SJCRH30 (cell line): ENCODE measurements around the gene ROCK2. TPM values are rescaled to one million over a fixed set of nuclear protein-coding genes. Genes with fewer than 3 reads are reported as not detected.

ENCODE experiments used
- DNase-seq, 2 experiments: peaks; one replicate each; pipeline ENCODE4 v3.0.0-alpha.2; 2015 to 2020
- H3K27ac ChIP-seq: fragments of 250-450 bp; sonication (Bioruptor Pico); 2 replicates; pipeline ENCODE4 v1.5.1; 2020; ENCODE audit warnings: mild to moderate bottlenecking, moderate library complexity
- H3K27me3 ChIP-seq: fragments of 250-450 bp; sonication (Bioruptor Pico); 2 replicates; pipeline ENCODE4 v1.5.1; 2020; ENCODE audit warnings: mild to moderate bottlenecking, moderate library complexity
- H3K36me3 ChIP-seq: fragments of 250-450 bp; sonication (Bioruptor Pico); 2 replicates; pipeline ENCODE4 v1.5.1; 2020; ENCODE audit warnings: mild to moderate bottlenecking, moderate library complexity
- H3K4me1 ChIP-seq: fragments of 250-450 bp; sonication (Bioruptor Pico); 2 replicates; pipeline ENCODE4 v1.5.1; 2020; ENCODE audit warnings: mild to moderate bottlenecking, moderate library complexity
- H3K4me3 ChIP-seq: fragments of 250-450 bp; sonication (Bioruptor Pico); 2 replicates; pipeline ENCODE4 v1.5.1; 2020; ENCODE audit warnings: mild to moderate bottlenecking, moderate library complexity
- H3K9me3 ChIP-seq: fragments of 250-450 bp; sonication (Bioruptor Pico); replicated peaks from 2 replicates; pipeline ENCODE4 v1.5.1; 2020; ENCODE audit warnings: mild to moderate bottlenecking, moderate library complexity
- total RNA-seq: library from RNA; depleted of rRNA; stranded (reverse); fragments of >200 nt; shearing (Covaris generic); gene quantifications from 2 replicates; pipeline ENCODE4 v1.2.3, GENCODE V29; 2014

Gene ROCK2
- total RNA-seq, 1 experiment from 2014 or later: 61.2 TPM

GRCh38 chr2:11298592-11298991, 45.8 kb downstream of the ROCK2 start:
- no peak for DNase-seq
- Histone ChIP-seq H3K27me3 (no peaks in the 10 kb centered on the region), H3K4me1 (no peaks in the 10 kb centered on the region), H3K9me3 (no peaks in the 10 kb centered on the region), H3K36me3 (no peaks in the 10 kb centered on the region), H3K27ac (no peak overlapping the region), H3K4me3 (no peak overlapping the region)

- Histone ChIP-seq H3K4me1 (no peaks in the 10 kb centered on the region), H3K4me3 (no peak overlapping the region), H3K36me3 (no peaks in the 10 kb centered on the region), H3K27me3 (no peaks in the 10 kb centered on the region), H3K9me3 (no peaks in the 10 kb centered on the region), H3K27ac (no peak overlapping the region)
- DNase-seq: no peak
Observed at GRCh38 chr2:11296401-11296800, 48.0 kb downstream of the ROCK2 start.

- no peak for DNase-seq
- no peaks in the 10 kb centered on the region for H3K36me3 ChIP-seq
- H3K27me3 ChIP-seq: no peaks in the 10 kb centered on the region
- no peaks in the 10 kb centered on the region for H3K9me3 ChIP-seq
- no peak overlapping the region for H3K27ac ChIP-seq
- no peak overlapping the region for H3K4me3 ChIP-seq
- H3K4me1 ChIP-seq: no peaks in the 10 kb centered on the region
Observed at GRCh38 chr2:11292464-11293255, 51.8 kb downstream of the ROCK2 start.

DNA sequence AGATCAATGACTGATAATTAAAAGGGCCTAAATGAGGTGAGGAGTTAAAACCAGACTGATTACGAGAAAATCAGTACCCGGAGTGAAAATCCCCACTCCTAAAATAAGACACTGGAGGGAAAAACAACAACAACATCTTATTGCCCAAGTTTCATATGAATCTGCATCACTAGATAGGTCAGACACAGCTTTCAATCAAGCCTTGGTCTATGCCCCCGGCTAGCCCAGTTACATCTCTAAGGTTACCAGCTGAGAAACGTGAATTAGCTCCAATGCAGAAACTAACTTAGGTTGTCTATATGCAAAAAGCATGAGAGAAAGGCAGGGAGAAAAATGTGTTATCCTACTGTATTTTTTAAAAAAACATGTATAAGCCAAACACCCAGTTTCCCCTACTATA, 53.7 kb downstream of the ROCK2 start:
- Histone ChIP-seq H3K27me3 (no peaks in the 10 kb centered on the region), H3K36me3 (peaks cover 8% of the 10 kb centered on the region; the same call in 1 of the 2 replicates), H3K4me1 (no peaks in the 10 kb centered on the region), H3K27ac (no peak overlapping the region), H3K9me3 (no peaks in the 10 kb centered on the region), H3K4me3 (no peak overlapping the region)
- DNase-seq: no peak

DNA sequence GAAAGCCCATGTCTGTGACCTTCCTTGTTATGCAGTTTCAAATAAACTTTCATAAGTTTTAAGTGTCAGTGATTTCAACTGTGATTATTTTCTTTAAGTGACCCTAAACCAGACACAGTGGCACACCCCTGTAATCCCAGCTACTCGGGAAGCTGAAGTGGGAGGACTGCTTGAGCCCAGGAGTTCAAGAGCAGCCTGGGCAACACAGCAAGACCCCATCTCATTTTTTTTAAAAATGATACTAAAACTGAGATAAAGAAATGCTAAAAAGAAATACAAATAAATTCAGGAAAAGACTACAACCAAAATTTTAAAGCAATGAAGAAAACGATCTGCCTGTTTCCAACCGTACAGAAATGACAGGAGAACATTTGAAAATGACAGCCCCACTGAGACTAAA, 54.2 kb downstream of the ROCK2 start:
- H3K4me3 ChIP-seq: no peak overlapping the region
- H3K9me3 ChIP-seq: no peaks in the 10 kb centered on the region
- no peak overlapping the region for H3K27ac ChIP-seq
- no peaks in the 10 kb centered on the region for H3K4me1 ChIP-seq
- no peaks in the 10 kb centered on the region for H3K27me3 ChIP-seq
- DNase-seq: no peak
- H3K36me3 ChIP-seq: peaks cover 12% of the 10 kb centered on the region; the same call in 1 of the 2 replicates

DNA sequence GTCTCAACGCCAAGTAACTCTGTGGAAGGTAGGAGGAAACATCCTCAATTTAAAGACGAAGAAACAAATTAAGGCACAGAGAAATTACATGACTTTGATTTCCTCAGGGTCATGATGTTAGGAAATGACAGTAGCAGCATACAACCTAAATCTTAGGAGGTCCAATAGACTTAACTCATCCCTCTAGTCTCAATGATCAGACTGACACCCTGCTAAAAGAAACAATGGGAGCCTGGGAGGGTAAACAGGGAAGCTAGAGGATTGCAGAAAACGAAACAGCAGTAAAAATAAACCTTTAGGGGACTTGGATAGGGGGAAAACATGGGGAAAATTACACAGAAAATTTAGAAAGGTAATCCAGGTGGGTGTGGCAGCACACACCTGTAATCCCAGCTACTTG, 56.0 kb downstream of the ROCK2 start:
- no peaks in the 10 kb centered on the region for H3K27me3 ChIP-seq
- no peaks in the 10 kb centered on the region for H3K9me3 ChIP-seq
- no peak overlapping the region for H3K27ac ChIP-seq
- no peak for DNase-seq
- H3K36me3 ChIP-seq: peaks cover 29% of the 10 kb centered on the region
- no peak overlapping the region for H3K4me3 ChIP-seq
- no peaks in the 10 kb centered on the region for H3K4me1 ChIP-seq

DNA sequence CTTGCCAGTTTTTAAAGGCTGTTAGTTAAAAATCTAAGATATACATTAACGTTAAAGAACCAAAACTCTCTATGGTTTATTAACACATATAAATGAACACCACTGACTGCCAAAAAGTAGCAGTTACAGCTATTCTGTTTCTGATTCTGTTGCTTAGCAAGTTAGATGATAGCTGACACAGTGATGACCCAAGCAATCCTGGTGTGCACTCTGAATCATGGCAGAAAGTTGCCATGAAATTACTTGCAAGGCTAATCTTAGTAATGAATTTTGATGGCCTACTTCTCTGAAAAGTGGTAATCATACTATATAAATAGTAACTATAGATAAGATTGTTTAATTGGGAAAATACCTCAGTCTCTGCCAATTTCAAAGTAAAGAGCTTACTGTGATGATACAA, 57.7 kb downstream of the ROCK2 start:
- DNase-seq: no peak
- H3K27ac ChIP-seq: no peak overlapping the region
- H3K36me3 ChIP-seq: peaks cover 29% of the 10 kb centered on the region
- H3K9me3 ChIP-seq: no peaks in the 10 kb centered on the region
- no peak overlapping the region for H3K4me3 ChIP-seq
- no peaks in the 10 kb centered on the region for H3K27me3 ChIP-seq
- H3K4me1 ChIP-seq: no peaks in the 10 kb centered on the region

GRCh38 chr2:11286323-11286722, 58.1 kb downstream of the ROCK2 start:
- peaks cover 29% of the 10 kb centered on the region for H3K36me3 ChIP-seq
- H3K9me3 ChIP-seq: no peaks in the 10 kb centered on the region
- no peak overlapping the region for H3K4me3 ChIP-seq
- DNase-seq: no peak
- H3K4me1 ChIP-seq: no peaks in the 10 kb centered on the region
- no peaks in the 10 kb centered on the region for H3K27me3 ChIP-seq
- H3K27ac ChIP-seq: no peak overlapping the region

DNA sequence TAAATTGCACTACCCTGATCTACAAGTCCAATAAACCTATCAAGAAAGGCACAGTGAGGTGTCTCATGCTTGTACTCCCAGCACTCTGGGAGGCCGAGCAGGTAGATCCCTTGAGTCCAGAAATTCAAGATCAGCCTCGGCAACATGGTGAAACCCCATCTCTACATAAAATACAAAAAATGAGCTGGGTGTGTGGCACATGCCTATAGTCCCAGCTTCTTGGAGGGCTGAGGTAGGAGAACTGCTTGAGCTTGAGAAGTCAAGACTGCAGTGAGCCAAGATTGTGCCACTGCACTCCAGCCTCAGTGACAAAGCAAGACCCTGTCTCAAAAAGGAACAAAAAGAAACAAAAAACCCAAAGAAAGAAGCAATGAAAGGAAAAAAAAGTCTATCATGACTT, 58.9 kb downstream of the ROCK2 start:
- H3K36me3 ChIP-seq: peaks cover 33% of the 10 kb centered on the region

DNA sequence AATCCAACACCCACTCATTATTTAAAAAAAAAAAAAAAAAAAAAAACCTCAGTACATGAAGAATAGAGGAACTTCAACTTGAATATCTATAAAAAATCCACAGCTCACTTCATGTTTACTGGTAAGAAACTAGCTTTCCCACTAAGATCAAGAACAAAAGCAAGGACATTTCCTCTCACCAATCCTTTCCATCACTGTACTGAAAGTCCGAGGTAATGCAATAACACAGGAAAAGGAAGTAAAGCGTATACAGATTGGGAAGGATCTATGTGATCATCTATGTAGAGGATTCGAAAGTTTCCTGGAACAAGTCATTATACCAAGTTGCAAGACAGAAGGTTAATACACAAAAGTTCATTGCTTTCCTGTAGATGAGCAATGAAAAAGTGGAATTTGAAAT, 63.2 kb downstream of the ROCK2 start:
- peaks cover 43% of the 10 kb centered on the region for H3K36me3 ChIP-seq
- H3K4me3 ChIP-seq: no peak overlapping the region
- DNase-seq: no peak
- no peak overlapping the region for H3K27ac ChIP-seq
- H3K9me3 ChIP-seq: no peaks in the 10 kb centered on the region
- H3K27me3 ChIP-seq: no peaks in the 10 kb centered on the region
- H3K4me1 ChIP-seq: no peaks in the 10 kb centered on the region

More for the DNA sequence above, 58.9 kb downstream of the ROCK2 start:
- Histone ChIP-seq H3K4me1 (no peaks in the 10 kb centered on the region), H3K27me3 (no peaks in the 10 kb centered on the region), H3K4me3 (no peak overlapping the region), H3K27ac (no peak overlapping the region), H3K9me3 (no peaks in the 10 kb centered on the region)
- DNase-seq: no peak

DNA sequence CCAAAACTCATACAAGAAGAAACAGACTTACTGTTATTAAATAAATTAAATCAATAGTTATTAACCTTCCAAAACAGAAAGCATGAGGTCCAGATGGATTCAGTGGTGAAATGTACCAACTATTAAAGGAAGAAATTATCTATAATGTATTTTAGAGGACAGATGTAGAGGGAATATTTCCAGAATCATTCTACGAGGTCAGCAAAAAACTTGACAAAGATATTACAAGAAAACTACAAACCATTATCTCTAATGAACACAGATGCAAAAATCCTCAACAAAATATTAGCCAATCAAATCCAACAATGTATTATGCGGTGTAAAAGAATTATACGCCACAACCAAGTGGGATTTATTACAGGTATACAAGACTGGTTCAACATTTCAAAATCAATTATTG, 63.7 kb downstream of the ROCK2 start:
- Histone ChIP-seq H3K27ac (no peak overlapping the region), H3K36me3 (peaks cover 41% of the 10 kb centered on the region)

DNA sequence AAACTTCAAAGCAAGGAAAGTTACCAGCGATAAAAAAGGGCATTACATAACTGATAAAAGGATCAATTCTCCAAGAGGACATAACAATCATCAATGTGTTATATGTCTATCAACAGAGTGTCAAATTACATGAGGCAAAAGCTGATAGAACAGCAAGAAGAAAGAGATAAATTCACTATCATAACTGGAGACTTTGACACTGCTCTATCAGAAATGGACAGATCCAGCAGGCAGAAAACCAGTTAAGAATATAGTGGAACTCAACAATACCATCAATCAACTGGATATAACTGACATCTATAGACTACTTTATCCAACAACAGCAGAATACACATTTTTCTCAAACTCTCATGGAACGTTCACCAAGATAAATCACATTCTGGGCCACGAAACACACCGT, 65.0 kb downstream of the ROCK2 start:
- no peak overlapping the region for H3K27ac ChIP-seq
- H3K36me3 ChIP-seq: peaks cover 29% of the 10 kb centered on the region
- no peak overlapping the region for H3K4me3 ChIP-seq
- no peaks in the 10 kb centered on the region for H3K9me3 ChIP-seq
- no peaks in the 10 kb centered on the region for H3K4me1 ChIP-seq
- no peaks in the 10 kb centered on the region for H3K27me3 ChIP-seq
- no peak for DNase-seq

More for the DNA sequence above, 63.7 kb downstream of the ROCK2 start:
- Histone ChIP-seq H3K9me3 (no peaks in the 10 kb centered on the region), H3K4me1 (no peaks in the 10 kb centered on the region), H3K27me3 (no peaks in the 10 kb centered on the region), H3K4me3 (no peak overlapping the region)
- DNase-seq: no peak

- Histone ChIP-seq H3K4me1 (no peaks in the 10 kb centered on the region), H3K4me3 (no peak overlapping the region), H3K9me3 (no peaks in the 10 kb centered on the region), H3K36me3 (peaks cover 20% of the 10 kb centered on the region), H3K27me3 (no peaks in the 10 kb centered on the region), H3K27ac (no peak overlapping the region)
- no peak for DNase-seq
Observed at GRCh38 chr2:11278219-11278618, 66.2 kb downstream of the ROCK2 start.

DNA sequence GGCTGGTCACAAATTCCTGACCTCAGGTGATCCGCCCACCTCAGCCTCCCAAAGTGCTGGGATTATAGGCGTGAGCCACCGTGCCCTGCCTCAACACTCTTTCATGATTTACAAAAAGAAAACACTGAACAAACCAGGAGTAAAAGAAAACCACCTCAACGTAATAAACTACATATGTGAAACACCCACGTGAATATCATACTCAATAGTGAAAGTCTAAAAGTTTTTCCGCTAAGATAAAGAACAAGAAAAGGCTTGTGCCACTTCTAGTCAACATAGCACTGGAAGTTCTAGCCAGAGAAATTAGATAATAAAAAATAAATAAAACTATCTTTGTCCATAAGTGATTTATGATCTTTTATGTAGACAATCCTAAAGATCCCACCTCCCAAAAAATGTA, 68.5 kb downstream of the ROCK2 start:
- no peaks in the 10 kb centered on the region for H3K27me3 ChIP-seq
- no peak for DNase-seq
- no peaks in the 10 kb centered on the region for H3K4me1 ChIP-seq
- H3K4me3 ChIP-seq: no peak overlapping the region
- H3K36me3 ChIP-seq: peaks cover 26% of the 10 kb centered on the region
- no peak overlapping the region for H3K27ac ChIP-seq
- no peaks in the 10 kb centered on the region for H3K9me3 ChIP-seq

GRCh38 chr2:11270891-11271290, 73.5 kb downstream of the ROCK2 start:
- Histone ChIP-seq H3K27me3 (no peaks in the 10 kb centered on the region), H3K36me3 (peaks cover 19% of the 10 kb centered on the region; the same call in 1 of the 2 replicates)
- DNase-seq: no peak

GRCh38 chr2:11267931-11268330, 76.5 kb downstream of the ROCK2 start:
- Histone ChIP-seq H3K9me3 (no peaks in the 10 kb centered on the region), H3K4me3 (no peak overlapping the region), H3K36me3 (peaks cover 21% of the 10 kb centered on the region; the same call in 1 of the 2 replicates), H3K4me1 (no peaks in the 10 kb centered on the region), H3K27me3 (no peaks in the 10 kb centered on the region), H3K27ac (no peak overlapping the region)
- DNase-seq: no peak

More at GRCh38 chr2:11270891-11271290, 73.5 kb downstream of the ROCK2 start:
- no peaks in the 10 kb centered on the region for H3K9me3 ChIP-seq
- no peak overlapping the region for H3K4me3 ChIP-seq
- H3K4me1 ChIP-seq: no peaks in the 10 kb centered on the region
- no peak overlapping the region for H3K27ac ChIP-seq
